Adrenal gland (tissue), 5 donors: ENCODE data around the gene CLIC4.

Experiments
- POLR2A ChIP-seq, 2 donors: fragments of 450-650 bp; IDR thresholded peaks; one replicate each; pipeline ENCODE4 v1.6.1; 2017; ENCODE audit warnings: antibody characterized with exemption in 2 of 2, mild to moderate bottlenecking in 2 of 2, moderate library complexity in 1 of 2
- TF ChIP-seq, protein P1 (sequence below), 6 experiments: fragments of 450-650 bp in 4 of 6; fragments of 200-600 bp in 2 of 6; sonication (generic) in 1 of 6; IDR thresholded peaks; 1 replicate in 5 of 6; 2 replicates in 1 of 6; pipeline versions ENCODE4 v1.5.1 to v1.8.0; 2016 to 2021; ENCODE audit warnings: antibody characterized with exemption in 6 of 6, mild to moderate bottlenecking in 2 of 6, moderate library complexity in 1 of 6
- donor health status: DM: no; HTN: no; CAD: no.

GRCh38 chr1:24849672-24850295, 104.5 kb downstream of the CLIC4 start:
- TF ChIP-seq, protein P1, sequence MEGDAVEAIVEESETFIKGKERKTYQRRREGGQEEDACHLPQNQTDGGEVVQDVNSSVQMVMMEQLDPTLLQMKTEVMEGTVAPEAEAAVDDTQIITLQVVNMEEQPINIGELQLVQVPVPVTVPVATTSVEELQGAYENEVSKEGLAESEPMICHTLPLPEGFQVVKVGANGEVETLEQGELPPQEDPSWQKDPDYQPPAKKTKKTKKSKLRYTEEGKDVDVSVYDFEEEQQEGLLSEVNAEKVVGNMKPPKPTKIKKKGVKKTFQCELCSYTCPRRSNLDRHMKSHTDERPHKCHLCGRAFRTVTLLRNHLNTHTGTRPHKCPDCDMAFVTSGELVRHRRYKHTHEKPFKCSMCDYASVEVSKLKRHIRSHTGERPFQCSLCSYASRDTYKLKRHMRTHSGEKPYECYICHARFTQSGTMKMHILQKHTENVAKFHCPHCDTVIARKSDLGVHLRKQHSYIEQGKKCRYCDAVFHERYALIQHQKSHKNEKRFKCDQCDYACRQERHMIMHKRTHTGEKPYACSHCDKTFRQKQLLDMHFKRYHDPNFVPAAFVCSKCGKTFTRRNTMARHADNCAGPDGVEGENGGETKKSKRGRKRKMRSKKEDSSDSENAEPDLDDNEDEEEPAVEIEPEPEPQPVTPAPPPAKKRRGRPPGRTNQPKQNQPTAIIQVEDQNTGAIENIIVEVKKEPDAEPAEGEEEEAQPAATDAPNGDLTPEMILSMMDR (IDR thresholded peaks at IDR 0.05): peak in 1 of 6 experiments; percentile 6
- TF ChIP-seq POLR2A (IDR thresholded peaks at IDR 0.05): no peak
